T-cell (primary cell): ENCODE results near the gene LATS2. TPM values are rescaled to one million over a fixed set of nuclear protein-coding genes. Genes with fewer than 3 reads are reported as not detected.

Experiments used
- ATAC-seq, 4 experiments: fragments of 200-7000 bp in 3 of 4; fragments of 150-1000 bp in 1 of 4; cut with Tn5 transposase; replicated peaks in 1 of 4; 1 replicate in 3 of 4; 2 replicates in 1 of 4; pipeline ENCODE4 v1.10.0; 2021; ENCODE audit warnings: moderate library complexity in 3 of 4, mild to moderate bottlenecking in 2 of 4, moderate number of reproducible peaks in 1 of 4
- CTCF ChIA-PET, 2 donors: fragments of 300-600 bp; sonication (Branson Sonifier 250); formaldehyde crosslinking; loops; one replicate each; lab custom pipeline; 2022; ENCODE audit warnings: antibody characterized with exemption in 2 of 2; lab: Charles Lee
- POLR2A ChIA-PET, 2 donors: fragments of 300-600 bp; sonication (Branson Sonifier 250); formaldehyde crosslinking; loops; one replicate each; lab custom pipeline; 2022; ENCODE audit warnings: antibody characterized with exemption in 2 of 2; lab: Charles Lee
- DNase-seq, 35 experiments: peaks; one replicate each; pipeline versions ENCODE4 v3.0.0 to v3.0.0-alpha.2; 2013 to 2023
- H3K27ac ChIP-seq: one replicate; pipeline ENCODE4 v1.5.1; 2013; ENCODE audit warnings: low read length
- H3K27me3 ChIP-seq, 2 experiments: replicated peaks in 1 of 2; 1 replicate in 1 of 2; 2 replicates in 1 of 2; pipeline versions ENCODE4 v1.6.1 to v1.7.0; 2013; ENCODE audit warnings: low read length in 1 of 2, mixed read lengths in 1 of 2; ENCODE audit not compliant: control insufficient read depth in 2 of 2, insufficient read depth in 2 of 2; ENCODE audit errors: extremely low read depth in 1 of 2
- H3K36me3 ChIP-seq, 2 donors: 1 replicate in 1 of 2; 2 replicates in 1 of 2; pipeline versions ENCODE4 v1.6.1 to v1.7.0; 2013; ENCODE audit warnings: low read length in 1 of 2; ENCODE audit not compliant: control insufficient read depth in 2 of 2, insufficient read depth in 1 of 2; ENCODE audit errors: extremely low read depth in 1 of 2
- H3K4me1 ChIP-seq, 2 experiments: 1 replicate in 1 of 2; 2 replicates in 1 of 2; pipeline versions ENCODE4 v1.6.1 to v1.7.0; 2013; ENCODE audit warnings: low read length in 2 of 2, mixed read lengths in 1 of 2; ENCODE audit not compliant: insufficient read depth in 2 of 2, control insufficient read depth in 1 of 2; ENCODE audit errors: extremely low read depth in 1 of 2
- H3K4me3 ChIP-seq, 2 donors: 1 replicate in 1 of 2; 2 replicates in 1 of 2; pipeline versions ENCODE4 v1.5.1 to v1.7.0; 2013; ENCODE audit warnings: mild to moderate bottlenecking in 2 of 2, low read length in 1 of 2, moderate library complexity in 1 of 2; ENCODE audit not compliant: control insufficient read depth in 1 of 2; ENCODE audit errors: extremely low read depth in 1 of 2
- H3K9me3 ChIP-seq: 2 replicates; pipeline ENCODE4 v1.7.0; 2013
- H3K27ac Mint-ChIP-seq, 2 donors: one replicate each; pipeline ENCODE4 v1.8.0; 2020 to 2021; ENCODE audit warnings: mild to moderate bottlenecking in 2 of 2, mixed read lengths in 2 of 2
- H3K27me3 Mint-ChIP-seq, 2 donors: one replicate each; pipeline ENCODE4 v1.8.0; 2021 to 2022; ENCODE audit warnings: mixed read lengths in 2 of 2
- H3K36me3 Mint-ChIP-seq: one replicate; pipeline ENCODE4 v1.8.0; 2021; ENCODE audit warnings: mixed read lengths
- H3K4me1 Mint-ChIP-seq, 3 donors: one replicate each; pipeline ENCODE4 v1.8.0; 2020 to 2022; ENCODE audit warnings: mixed read lengths in 3 of 3, mild to moderate bottlenecking in 1 of 3
- H3K4me3 Mint-ChIP-seq, 3 donors: one replicate each; pipeline ENCODE4 v1.8.0; 2020 to 2022; ENCODE audit warnings: mild to moderate bottlenecking in 3 of 3, mixed read lengths in 3 of 3, moderate library complexity in 3 of 3
- H3K9me3 Mint-ChIP-seq, 3 donors: one replicate each; pipeline ENCODE4 v1.8.0; 2020 to 2022; ENCODE audit warnings: mixed read lengths in 3 of 3
- WGBS: methylation state at CpG from one replicate; pipeline ENCODE4 v1.1.5; 2013; ENCODE audit warnings: missing lambda C conversion rate; ENCODE audit not compliant: insufficient coverage; 5-methylcytosine and 5-hydroxymethylcytosine counted together
- total RNA-seq, 35 experiments: library from RNA in 6 of 35; stranded (reverse) in 6 of 35; fragments of 120-200 nt in 1 of 35; gene quantifications; one replicate each; pipeline versions ENCODE4 v1.2.1 to v1.2.4 and lab custom pipeline; 2013 to 2026

LATS2 gene
- total RNA-seq, 5 donors from 2014 or later (not counting 1 experiment from before 2014, with no cell fraction given), result 0.88 to 4.2 (median 2.7) TPM

DNA sequence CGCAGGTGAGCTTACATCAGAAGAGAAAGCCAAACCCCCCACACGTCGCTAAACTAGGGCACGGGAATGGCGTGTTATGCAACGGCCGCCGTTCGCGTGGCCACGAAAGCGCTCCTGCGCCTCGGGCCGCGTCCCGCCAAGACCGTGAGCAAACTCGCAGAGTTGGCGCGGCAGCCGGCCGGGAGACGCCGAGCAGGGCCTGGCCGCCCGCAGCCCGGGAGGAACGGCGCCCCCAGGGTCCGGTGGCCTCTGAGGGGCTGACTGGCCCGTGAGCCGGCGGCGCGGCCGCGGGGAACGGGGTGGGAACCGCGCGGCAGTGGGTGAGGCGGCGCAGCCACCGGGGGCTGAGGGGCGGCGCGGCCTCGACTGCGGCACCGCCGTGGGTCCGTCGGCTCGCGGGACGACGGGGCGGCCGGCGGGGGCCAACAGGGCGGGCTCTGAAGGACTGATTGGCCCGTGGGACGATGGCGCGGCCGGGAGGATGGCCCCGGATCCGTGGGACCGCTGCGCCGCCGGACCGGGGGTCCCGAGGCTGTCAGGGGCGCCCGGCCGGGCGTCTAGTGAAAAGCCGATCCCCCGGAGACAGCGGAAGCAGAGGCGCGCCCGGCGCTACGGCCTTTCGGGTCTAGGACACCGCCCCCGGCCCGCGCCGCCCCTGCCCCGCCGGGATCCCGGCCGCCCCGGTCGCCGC is 903 bp downstream of the LATS2 start:
- Histone ChIP-seq H3K4me1 (peaks cover 0 to 12% of the 10 kb centered on the region in 2 experiments), H3K9me3 (no peaks in the 10 kb centered on the region), H3K4me3 (peak overlapping the region; percentile 19 to 77), H3K27ac (no peak overlapping the region), H3K27me3 (peaks cover 0 to 24% of the 10 kb centered on the region in 2 experiments), H3K36me3 (no peaks in the 10 kb centered on the region)
- DNase-seq, result peak in 3 of 35 experiments; percentile 4 to 19 (median 10)
- H3K9me3 Mint-ChIP-seq, result no peaks in the 10 kb centered on the region
- peak; percentile 26 to 39 (median 34) for ATAC-seq
- no peak overlapping the region for H3K27ac Mint-ChIP-seq
- peaks cover 13 to 40% of the 10 kb centered on the region in 2 donors for H3K27me3 Mint-ChIP-seq
- peaks cover 3 to 7% (median 6%) of the 10 kb centered on the region in 3 donors for H3K4me1 Mint-ChIP-seq
- ChIA-PET CTCF (no interaction called here), POLR2A (interaction anchor here in 1 of 2 donors (0.9 kb wide), 1 partner anchor 9 kb away, joined by 5 read pairs; no protein-coding TSS in a partner anchor)
- no peaks in the 10 kb centered on the region for H3K36me3 Mint-ChIP-seq
- WGBS, result 3% methylated on average over 92 of the region's 100 CpGs
- peak overlapping the region; percentile 52 to 65 (median 59) for H3K4me3 Mint-ChIP-seq

DNA sequence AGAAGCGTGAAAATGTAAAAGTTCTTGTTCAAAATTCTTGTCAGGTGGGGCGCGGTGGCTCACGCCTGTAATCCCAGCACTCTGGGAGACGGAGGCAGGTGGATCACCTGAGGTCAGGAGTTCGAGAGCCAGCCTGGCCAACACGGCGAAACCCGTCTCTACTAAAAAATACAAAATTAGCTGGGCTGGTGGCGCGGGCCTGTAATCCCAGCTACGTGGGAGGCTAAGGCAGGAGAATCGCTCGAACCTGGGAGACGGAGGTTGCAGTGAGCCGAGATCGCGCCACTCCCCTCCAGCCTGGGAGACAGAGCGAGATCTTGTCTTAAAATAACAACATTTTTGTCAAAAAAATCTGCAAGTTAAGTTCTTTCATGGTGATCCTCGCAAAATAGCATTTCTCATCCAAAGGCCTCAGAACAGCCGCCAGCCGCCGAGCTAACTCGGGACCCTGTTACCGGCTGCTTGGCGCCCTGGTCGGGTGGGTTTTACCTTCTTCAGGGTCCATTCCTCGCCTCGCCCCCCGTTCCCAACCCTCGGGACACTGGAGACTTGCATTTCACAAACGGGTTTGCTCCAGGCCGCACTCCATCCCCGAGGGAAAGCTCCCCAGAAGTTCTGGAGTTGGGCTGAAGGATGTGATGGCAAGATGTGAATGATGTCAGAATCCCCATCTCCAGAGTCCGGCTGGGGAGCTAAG is 1.6 kb downstream of the LATS2 start:
- Histone ChIP-seq H3K4me1 (peaks cover 0 to 12% of the 10 kb centered on the region in 2 experiments), H3K9me3 (no peaks in the 10 kb centered on the region), H3K27me3 (peaks cover 0 to 22% of the 10 kb centered on the region in 2 experiments), H3K27ac (no peak overlapping the region), H3K4me3 (peak overlapping the region; percentile 19 to 77), H3K36me3 (no peaks in the 10 kb centered on the region)
- Mint-ChIP-seq H3K36me3 (no peaks in the 10 kb centered on the region), H3K27ac (no peak overlapping the region), H3K27me3 (peaks cover 13 to 40% of the 10 kb centered on the region in 2 donors), H3K9me3 (no peaks in the 10 kb centered on the region), H3K4me3 (peak overlapping the region; percentile 52 to 65 (median 59)), H3K4me1 (peaks cover 3 to 7% (median 6%) of the 10 kb centered on the region in 3 donors)
- WGBS, result 94% methylated on average over 27 of the region's 35 CpGs
- ChIA-PET POLR2A (interaction anchor here in 1 of 2 donors (0.9 kb wide), 1 partner anchor 10 kb away, joined by 5 read pairs; no protein-coding TSS in a partner anchor), CTCF (no interaction called here)
- no peak for ATAC-seq
- no peak for DNase-seq

DNA sequence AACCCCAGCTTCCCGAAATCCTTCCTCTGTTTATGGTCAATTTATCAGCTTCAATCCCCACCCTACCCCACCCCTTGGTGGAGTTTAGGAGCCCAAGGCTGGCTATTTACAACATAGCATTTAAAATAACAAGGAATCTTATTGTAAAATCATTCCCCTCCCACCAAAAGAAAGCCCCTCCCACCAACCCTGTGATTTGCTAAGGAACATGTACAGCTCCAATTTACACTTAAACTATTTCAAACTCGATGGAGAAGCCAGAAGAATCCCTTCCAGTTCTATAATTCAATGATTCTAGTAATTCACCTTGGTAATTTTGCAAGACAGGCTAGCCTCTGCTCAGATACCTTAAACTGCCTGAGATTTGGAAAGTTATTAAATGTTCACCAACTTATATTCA is 3.0 kb downstream of the LATS2 start:
- Mint-ChIP-seq H3K4me3 (peak overlapping the region in 1 of 3 donors; percentile 65), H3K9me3 (no peaks in the 10 kb centered on the region), H3K4me1 (peaks cover 4 to 8% (median 7%) of the 10 kb centered on the region in 3 donors), H3K36me3 (no peaks in the 10 kb centered on the region), H3K27ac (no peak overlapping the region), H3K27me3 (peaks cover 13 to 33% of the 10 kb centered on the region in 2 donors)
- ChIA-PET CTCF (interaction anchor here in 1 of 2 donors (0.5 kb wide), 1 partner anchor 931 kb away, joined by 5 read pairs; no protein-coding TSS in a partner anchor), POLR2A (no interaction called here)
- H3K4me1 ChIP-seq, result peaks cover 0 to 12% of the 10 kb centered on the region in 2 experiments
- H3K36me3 ChIP-seq, result no peaks in the 10 kb centered on the region
- H3K4me3 ChIP-seq, result no peak overlapping the region
- DNase-seq, result no peak
- no peaks in the 10 kb centered on the region for H3K9me3 ChIP-seq
- no peak overlapping the region for H3K27ac ChIP-seq
- H3K27me3 ChIP-seq, result peaks cover 0 to 22% of the 10 kb centered on the region in 2 experiments
- WGBS, result no CpG with 5 or more reads among the region's 2 CpGs
- ATAC-seq, result no peak

DNA sequence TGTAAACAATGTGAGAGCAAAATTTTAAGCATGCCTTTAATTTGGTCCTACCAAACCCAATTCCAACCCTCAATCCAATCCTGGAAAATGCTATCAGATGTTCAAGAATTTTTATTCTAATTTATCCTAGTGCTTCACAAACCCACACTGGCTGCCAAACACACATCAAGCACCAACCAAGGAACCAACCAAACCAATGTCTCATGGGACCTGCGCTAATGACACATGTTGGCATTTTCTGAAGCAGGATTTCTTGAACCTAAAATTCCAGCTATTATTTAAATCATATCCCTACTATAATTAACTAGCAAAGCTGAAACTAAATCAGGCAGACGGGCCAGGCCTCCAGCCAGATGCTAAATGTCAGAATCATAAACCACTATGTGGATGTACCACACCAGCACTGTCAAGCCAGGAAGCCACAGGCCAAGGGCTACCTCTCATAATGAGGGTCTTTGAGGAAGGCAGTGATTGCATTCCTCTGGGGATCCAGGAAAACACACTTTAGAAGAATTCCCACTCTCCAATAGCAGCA is 5.8 kb downstream of the LATS2 start:
- ChIA-PET CTCF (no interaction called here), POLR2A (interaction anchor here in 1 of 2 donors (0.6 kb wide), 1 partner anchor 285 kb away, joined by 3 read pairs; no protein-coding TSS in a partner anchor)

DNA sequence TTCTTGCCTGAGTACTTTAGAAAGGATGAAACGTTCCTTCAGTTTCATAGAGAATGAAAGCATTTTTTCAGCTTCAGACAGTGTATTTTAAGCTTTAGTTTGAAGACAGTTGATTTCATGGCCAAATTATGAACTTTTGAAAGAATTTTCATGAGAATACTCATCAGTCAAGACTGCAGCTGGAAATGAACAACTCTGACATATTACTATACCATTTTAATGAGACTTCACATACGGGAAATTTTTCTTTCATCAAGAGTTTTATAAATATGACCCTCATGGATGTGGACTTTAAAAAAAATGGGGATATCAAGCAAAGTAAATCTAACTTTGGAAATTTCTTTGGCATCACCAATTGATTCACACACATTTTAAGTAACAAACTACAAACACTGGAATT is 6.4 kb downstream of the LATS2 start:
- DNase-seq, result no peak
- no peaks in the 10 kb centered on the region for H3K36me3 Mint-ChIP-seq
- ChIA-PET CTCF (no interaction called here), POLR2A (no interaction called here)
- Histone ChIP-seq H3K9me3 (no peaks in the 10 kb centered on the region), H3K4me1 (peaks cover 0 to 5% of the 10 kb centered on the region in 2 experiments), H3K27ac (no peak overlapping the region), H3K36me3 (no peaks in the 10 kb centered on the region), H3K4me3 (no peak overlapping the region), H3K27me3 (peaks cover 0 to 15% of the 10 kb centered on the region in 2 experiments)
- H3K4me1 Mint-ChIP-seq, result peaks cover 4 to 7% (median 6%) of the 10 kb centered on the region in 3 donors
- no peak overlapping the region for H3K27ac Mint-ChIP-seq
- no CpG with 5 or more reads among the region's 2 CpGs for WGBS
- peaks cover 7 to 23% of the 10 kb centered on the region in 2 donors for H3K27me3 Mint-ChIP-seq
- no peaks in the 10 kb centered on the region for H3K9me3 Mint-ChIP-seq
- ATAC-seq, result no peak
- H3K4me3 Mint-ChIP-seq, result no peak overlapping the region

More for the DNA sequence above, 5.8 kb downstream of the LATS2 start:
- Histone ChIP-seq H3K27me3 (peaks cover 0 to 16% of the 10 kb centered on the region in 2 experiments), H3K4me3 (no peak overlapping the region), H3K27ac (no peak overlapping the region), H3K9me3 (no peaks in the 10 kb centered on the region), H3K4me1 (peaks cover 0 to 8% of the 10 kb centered on the region in 2 experiments), H3K36me3 (no peaks in the 10 kb centered on the region)
- H3K9me3 Mint-ChIP-seq, result no peaks in the 10 kb centered on the region
- H3K4me3 Mint-ChIP-seq, result no peak overlapping the region
- peaks cover 7 to 24% of the 10 kb centered on the region in 2 donors for H3K27me3 Mint-ChIP-seq
- no peaks in the 10 kb centered on the region for H3K36me3 Mint-ChIP-seq
- no peak for DNase-seq
- no peak for ATAC-seq
- 83% methylated on average over 1 of the region's 2 CpGs for WGBS
- peaks cover 4 to 7% (median 6%) of the 10 kb centered on the region in 3 donors for H3K4me1 Mint-ChIP-seq
- H3K27ac Mint-ChIP-seq, result no peak overlapping the region

DNA sequence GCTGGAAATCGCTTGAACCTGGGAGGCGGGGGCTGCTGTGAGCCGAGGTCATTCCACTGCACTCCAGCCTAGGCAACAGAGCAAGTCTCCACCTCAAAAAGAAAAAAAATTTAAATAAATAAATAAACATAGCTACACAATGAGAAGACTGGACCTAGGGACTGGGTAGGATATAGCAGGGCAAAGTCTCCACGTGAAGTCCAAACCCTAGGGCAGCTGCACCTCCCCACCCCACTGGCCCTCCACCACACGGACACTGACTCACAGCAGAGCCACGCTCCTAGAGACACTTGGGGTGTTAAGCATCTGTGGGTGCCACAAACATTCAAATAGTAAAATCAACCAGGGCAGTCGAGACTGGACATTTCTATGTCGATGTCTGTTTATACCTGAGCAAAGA is 7.1 kb downstream of the LATS2 start:
- H3K4me1 Mint-ChIP-seq, result peaks cover 4 to 6% (median 5%) of the 10 kb centered on the region in 3 donors
- no peak overlapping the region for H3K27ac Mint-ChIP-seq
- Histone ChIP-seq H3K4me3 (no peak overlapping the region), H3K27ac (no peak overlapping the region), H3K4me1 (peaks cover 0 to 3% of the 10 kb centered on the region in 2 experiments), H3K36me3 (no peaks in the 10 kb centered on the region), H3K9me3 (no peaks in the 10 kb centered on the region), H3K27me3 (peaks cover 0 to 8% of the 10 kb centered on the region in 2 experiments)
- POLR2A ChIA-PET, result interaction anchor here in 1 of 2 donors (0.9 kb wide), 1 partner anchor 14 kb away, joined by 3 read pairs; no protein-coding TSS in a partner anchor
- no peaks in the 10 kb centered on the region for H3K36me3 Mint-ChIP-seq
- H3K4me3 Mint-ChIP-seq, result no peak overlapping the region
- no peaks in the 10 kb centered on the region for H3K9me3 Mint-ChIP-seq
- 70% methylated on average over 2 of the region's 8 CpGs for WGBS
- CTCF ChIA-PET, result no interaction called here
- ATAC-seq (no peak), DNase-seq (no peak)
- H3K27me3 Mint-ChIP-seq, result peaks cover 7 to 16% of the 10 kb centered on the region in 2 donors
